WTC11 (cell line): ENCODE results near the gene SERPIND1. TPM values are rescaled to one million over a fixed set of nuclear protein-coding genes. Genes with fewer than 3 reads are reported as not detected.

Experiments
- ATAC-seq: fragments of 200-7000 bp; cut with Tn5 transposase; 2 replicates; pipeline ENCODE4 v1.10.0; 2021; ENCODE audit warnings: mild to moderate bottlenecking, moderate library complexity
- CTCF ChIA-PET: fragments of 300-600 bp; sonication (Branson Sonifier 250); formaldehyde crosslinking; loops from one replicate; lab custom pipeline; 2021; ENCODE audit warnings: antibody characterized with exemption; lab: Charles Lee
- POLR2A ChIA-PET: fragments of 350-600 bp; sonication (Branson Sonifier 250); formaldehyde crosslinking; loops from one replicate; lab custom pipeline; 2021; ENCODE audit warnings: antibody characterized with exemption; lab: Charles Lee
- DNase-seq: peaks from one replicate; pipeline ENCODE4 v3.0.0; 2021; ENCODE audit warnings: low spot score
- H3K27ac Mint-ChIP-seq: 2 replicates; pipeline ENCODE4 v1.8.0; 2021; ENCODE audit warnings: mixed read lengths
- H3K27me3 Mint-ChIP-seq: 2 replicates; pipeline ENCODE4 v1.8.0; 2021; ENCODE audit warnings: low read depth, mild to moderate bottlenecking, moderate library complexity, mixed read lengths
- H3K36me3 Mint-ChIP-seq: 2 replicates; pipeline ENCODE4 v1.8.0; 2021; ENCODE audit warnings: mixed read lengths
- H3K4me1 Mint-ChIP-seq: 2 replicates; pipeline ENCODE4 v1.8.0; 2022; ENCODE audit warnings: mixed read lengths
- H3K4me3 Mint-ChIP-seq: 2 replicates; pipeline ENCODE4 v1.8.0; 2021; ENCODE audit warnings: mild to moderate bottlenecking, moderate library complexity, mixed read lengths
- H3K9me3 Mint-ChIP-seq: 2 replicates; pipeline ENCODE4 v1.8.0; 2021; ENCODE audit warnings: mixed read lengths
- ATF2 ChIP-seq: sonication (generic); formaldehyde crosslinking; IDR thresholded peaks from 2 replicates; pipeline ENCODE4 v1.8.1; 2022; ENCODE audit warnings: low read depth, missing genetic modification reagents, borderline replicate concordance
- CREB1 ChIP-seq: sonication (generic); formaldehyde crosslinking; IDR thresholded peaks from 2 replicates; pipeline ENCODE4 v1.8.0; 2023; ENCODE audit warnings: mild to moderate bottlenecking, missing genetic modification reagents
- E2F4 ChIP-seq: sonication (generic); formaldehyde crosslinking; IDR thresholded peaks from 2 replicates; pipeline ENCODE4 v1.8.1; 2022; ENCODE audit warnings: low read depth, mild to moderate bottlenecking, moderate library complexity, missing genetic modification reagents, borderline replicate concordance
- ERG ChIP-seq: fragments of 250-450 bp; sonication (Bioruptor Pico); IDR thresholded peaks from 2 replicates; pipeline ENCODE4 v1.8.0; 2021; ENCODE audit warnings: mild to moderate bottlenecking
- ETV6 ChIP-seq: sonication (generic); formaldehyde crosslinking; IDR thresholded peaks from 2 replicates; pipeline ENCODE4 v1.8.1; 2022; ENCODE audit warnings: mild to moderate bottlenecking, missing genetic modification reagents
- GABPB1 ChIP-seq: sonication (generic); formaldehyde crosslinking; IDR thresholded peaks from 2 replicates; pipeline ENCODE4 v1.8.1; 2023; ENCODE audit warnings: mild to moderate bottlenecking, missing genetic modification reagents
- KAT7 ChIP-seq: sonication (generic); formaldehyde crosslinking; IDR thresholded peaks from 2 replicates; pipeline ENCODE4 v1.8.1; 2023; ENCODE audit warnings: missing genetic modification reagents, mild to moderate bottlenecking, borderline replicate concordance
- MLX ChIP-seq: sonication (generic); formaldehyde crosslinking; IDR thresholded peaks from 2 replicates; pipeline ENCODE4 v1.8.1; 2023; ENCODE audit warnings: mild to moderate bottlenecking, missing genetic modification reagents, moderate library complexity
- NFE2L1 ChIP-seq: sonication (generic); formaldehyde crosslinking; IDR thresholded peaks from 2 replicates; pipeline ENCODE4 v1.8.1; 2023; ENCODE audit warnings: missing genetic modification reagents
- NFYB ChIP-seq: sonication (generic); formaldehyde crosslinking; conservative IDR thresholded peaks from 2 replicates; pipeline ENCODE4 v1.8.0; 2022; ENCODE audit warnings: low read depth, missing genetic modification reagents
- NR3C1 ChIP-seq: sonication (generic); formaldehyde crosslinking; conservative IDR thresholded peaks from 2 replicates; pipeline ENCODE4 v1.8.1; 2023; ENCODE audit warnings: low read depth, mild to moderate bottlenecking, missing genetic modification reagents
- PRRX2 ChIP-seq: fragments of 250-450 bp; sonication (Bioruptor Pico); IDR thresholded peaks from 2 replicates; pipeline ENCODE4 v1.8.0; 2021; ENCODE audit warnings: mild to moderate bottlenecking
- SMAD3 ChIP-seq: sonication (generic); formaldehyde crosslinking; IDR thresholded peaks from 2 replicates; pipeline ENCODE4 v1.8.0; 2022; ENCODE audit warnings: missing genetic modification reagents, mild to moderate bottlenecking, borderline replicate concordance
- TEAD4 ChIP-seq: sonication (generic); formaldehyde crosslinking; IDR thresholded peaks from 2 replicates; pipeline ENCODE4 v1.8.0; 2022; ENCODE audit warnings: mild to moderate bottlenecking, missing genetic modification reagents
- ZNF281 ChIP-seq: sonication (generic); formaldehyde crosslinking; IDR thresholded peaks from 2 replicates; pipeline ENCODE4 v1.8.0; 2023; ENCODE audit warnings: mild to moderate bottlenecking, missing genetic modification reagents
- ZNF425 ChIP-seq: fragments of 250-450 bp; sonication (Bioruptor Pico); conservative IDR thresholded peaks from 2 replicates; pipeline ENCODE4 v1.9.0; 2021; ENCODE audit warnings: mild to moderate bottlenecking
- ZNF671 ChIP-seq: fragments of 250-450 bp; sonication (Bioruptor Pico); IDR thresholded peaks from 2 replicates; pipeline ENCODE4 v1.8.0; 2021; ENCODE audit warnings: mild to moderate bottlenecking
- total RNA-seq: library from RNA; stranded (reverse); gene quantifications from 3 replicates; pipeline ENCODE4 v1.2.3, GENCODE V29; 2021

Gene SERPIND1
- total RNA-seq, 1 experiment from 2014 or later, result 0.22 TPM

GRCh38 chr22:20810645-20811044, 36.7 kb downstream of the SERPIND1 start:
- H3K36me3 Mint-ChIP-seq, result peaks cover 24% of the 10 kb centered on the region
- no peak for DNase-seq
- CTCF ChIA-PET, result interaction anchor here (1.0 to 2.1 kb wide), 2 partner anchors 75 kb away, joined by 3 to 5 read pairs; no protein-coding TSS in a partner anchor

GRCh38 chr22:20811171-20811570, 37.3 kb downstream of the SERPIND1 start:
- TF ChIP-seq MLX (no peak), KAT7 (no peak), SMAD3 (CRISPR knock-in tag) (no peak), E2F4 (CRISPR knock-in tag) (no peak), NFE2L1 (CRISPR knock-in tag) (no peak), TEAD4 (CRISPR knock-in tag) (no peak), ETV6 (CRISPR knock-in tag) (no peak), CREB1 (CRISPR knock-in tag) (no peak), PRRX2 (no peak), NR3C1 (CRISPR knock-in tag) (no peak)
- DNase-seq (no peak), ATAC-seq (no peak)
- ChIA-PET CTCF (interaction anchor here (0.6 to 1.0 kb wide), 3 partner anchors 43 to 74 kb away, joined by 3 read pairs; no protein-coding TSS in a partner anchor), POLR2A (no interaction called here)
- peaks cover 19% of the 10 kb centered on the region for H3K36me3 Mint-ChIP-seq
- no peak overlapping the region for H3K27ac Mint-ChIP-seq
- no peaks in the 10 kb centered on the region for H3K9me3 Mint-ChIP-seq
- no peaks in the 10 kb centered on the region for H3K4me1 Mint-ChIP-seq
- H3K4me3 Mint-ChIP-seq, result no peak overlapping the region
- H3K27me3 Mint-ChIP-seq, result no peaks in the 10 kb centered on the region

More at GRCh38 chr22:20810645-20811044, 36.7 kb downstream of the SERPIND1 start:
- no peak for TF ChIP-seq MLX
- TF ChIP-seq GABPB1 (CRISPR knock-in tag), result no peak
- no peak for TF ChIP-seq ZNF671
- TF ChIP-seq NFYB (CRISPR knock-in tag), result no peak
- TF ChIP-seq ZNF281 (CRISPR knock-in tag), result no peak
- TF ChIP-seq, all 79 proteins: peak for 0
- POLR2A ChIA-PET, result no interaction called here
- H3K9me3 Mint-ChIP-seq, result no peaks in the 10 kb centered on the region
- H3K4me3 Mint-ChIP-seq, result no peak overlapping the region
- no peaks in the 10 kb centered on the region for H3K27me3 Mint-ChIP-seq
- no peak overlapping the region for H3K27ac Mint-ChIP-seq
- H3K4me1 Mint-ChIP-seq, result no peaks in the 10 kb centered on the region
- ATAC-seq, result no peak

- no peak overlapping the region for H3K4me3 Mint-ChIP-seq
- CTCF ChIA-PET, result interaction anchor here (0.6 to 1.2 kb wide), 3 partner anchors 73 to 74 kb away, joined by 3 to 4 read pairs (median 3); no protein-coding TSS in a partner anchor
- POLR2A ChIA-PET, result no interaction called here
- peaks cover 19% of the 10 kb centered on the region for H3K36me3 Mint-ChIP-seq
- H3K4me1 Mint-ChIP-seq, result no peaks in the 10 kb centered on the region
- no peaks in the 10 kb centered on the region for H3K27me3 Mint-ChIP-seq
- no peak overlapping the region for H3K27ac Mint-ChIP-seq
- DNase-seq (no peak), ATAC-seq (no peak)
- no peaks in the 10 kb centered on the region for H3K9me3 Mint-ChIP-seq
- TF ChIP-seq ERG (CRISPR knock-in tag), result no peak
- no peak for TF ChIP-seq ATF2 (CRISPR knock-in tag)
- no peak for TF ChIP-seq ZNF425 (CRISPR knock-in tag)
These were observed 38.2 kb downstream of the SERPIND1 start for GRCh38 chr22:20811971-20812660.
